ENCODE results near the gene HSPB3. TPM values are rescaled to one million over a fixed set of nuclear protein-coding genes. Genes with fewer than 3 reads are reported as not detected.
A peak's percentile ranks its signal among the peaks of the same experiment; 100 is the strongest.
"Not testable (repeated sequence)": the region's sequence is repeated elsewhere in the genome, so short reads cannot be mapped to it uniquely, and the experiment has no call there.

HSPB3 gene
- total RNA-seq, 1 donor from 2014 or later, result 151 TPM

- H3K27me3 ChIP-seq (ENCODE audit: control insufficient read depth in 3 of 3, insufficient read depth in 3 of 3, low read length in 3 of 3), result no peaks in the 10 kb centered on the region
- H3K36me3 ChIP-seq (ENCODE audit: control insufficient read depth in 3 of 3, insufficient read depth in 3 of 3, low read length in 3 of 3), result no peaks in the 10 kb centered on the region
- H3K27ac ChIP-seq (ENCODE audit: low read depth, low read length), result no peak overlapping the region
- H3K4me1 ChIP-seq (ENCODE audit: control insufficient read depth in 3 of 3, insufficient read depth in 3 of 3, low read length in 3 of 3), result no peaks in the 10 kb centered on the region
- no peak overlapping the region for H3K9ac ChIP-seq (ENCODE audit: low read depth in 1 of 3, low read length in 3 of 3)
- H3K9me3 ChIP-seq (ENCODE audit: control insufficient read depth in 3 of 3, low read length in 3 of 3), result no peaks in the 10 kb centered on the region
- H3K4me3 ChIP-seq (ENCODE audit: low read length in 3 of 3), result no peak overlapping the region
These were observed 21.2 kb downstream of the HSPB3 start for GRCh38 chr5:54476682-54477081.

GRCh38 chr5:54477941-54478478 lies 22.5 kb downstream of the HSPB3 start:
- H3K36me3 ChIP-seq (ENCODE audit: control insufficient read depth in 3 of 3, insufficient read depth in 3 of 3, low read length in 3 of 3), result no peaks in the 10 kb centered on the region
- H3K4me3 ChIP-seq (ENCODE audit: low read length in 3 of 3), result no peak overlapping the region
- no peaks in the 10 kb centered on the region for H3K27me3 ChIP-seq (ENCODE audit: control insufficient read depth in 3 of 3, insufficient read depth in 3 of 3, low read length in 3 of 3)
- H3K4me1 ChIP-seq (ENCODE audit: control insufficient read depth in 3 of 3, insufficient read depth in 3 of 3, low read length in 3 of 3), result no peaks in the 10 kb centered on the region
- no peak overlapping the region for H3K9ac ChIP-seq (ENCODE audit: low read depth in 1 of 3, low read length in 3 of 3)
- H3K9me3 ChIP-seq (ENCODE audit: control insufficient read depth in 3 of 3, low read length in 3 of 3), result no peaks in the 10 kb centered on the region
- H3K27ac ChIP-seq (ENCODE audit: low read depth, low read length), result no peak overlapping the region

- no peaks in the 10 kb centered on the region for H3K36me3 ChIP-seq (ENCODE audit: control insufficient read depth in 3 of 3, insufficient read depth in 3 of 3, low read length in 3 of 3)
- H3K27me3 ChIP-seq (ENCODE audit: control insufficient read depth in 3 of 3, insufficient read depth in 3 of 3, low read length in 3 of 3), result no peaks in the 10 kb centered on the region
- no peak overlapping the region for H3K4me3 ChIP-seq (ENCODE audit: low read length in 3 of 3)
- H3K27ac ChIP-seq (ENCODE audit: low read depth, low read length), result no peak overlapping the region
- no peaks in the 10 kb centered on the region for H3K9me3 ChIP-seq (ENCODE audit: control insufficient read depth in 3 of 3, low read length in 3 of 3)
- no peaks in the 10 kb centered on the region for H3K4me1 ChIP-seq (ENCODE audit: control insufficient read depth in 3 of 3, insufficient read depth in 3 of 3, low read length in 3 of 3)
- H3K9ac ChIP-seq (ENCODE audit: low read depth in 1 of 3, low read length in 3 of 3), result no peak overlapping the region
These were observed 24.8 kb downstream of the HSPB3 start for GRCh38 chr5:54480296-54480695.

- H3K36me3 ChIP-seq (ENCODE audit: control insufficient read depth in 3 of 3, insufficient read depth in 3 of 3, low read length in 3 of 3), result no peaks in the 10 kb centered on the region
- H3K9me3 ChIP-seq (ENCODE audit: control insufficient read depth in 3 of 3, low read length in 3 of 3), result no peaks in the 10 kb centered on the region
- H3K9ac ChIP-seq (ENCODE audit: low read depth in 1 of 3, low read length in 3 of 3), result no peak overlapping the region
- no peaks in the 10 kb centered on the region for H3K4me1 ChIP-seq (ENCODE audit: control insufficient read depth in 3 of 3, insufficient read depth in 3 of 3, low read length in 3 of 3)
- no peak overlapping the region for H3K4me3 ChIP-seq (ENCODE audit: low read length in 3 of 3)
- H3K27me3 ChIP-seq (ENCODE audit: control insufficient read depth in 3 of 3, insufficient read depth in 3 of 3, low read length in 3 of 3), result no peaks in the 10 kb centered on the region
- peak overlapping the region; percentile 13 for H3K27ac ChIP-seq (ENCODE audit: low read depth, low read length)
These were observed 28.9 kb downstream of the HSPB3 start for GRCh38 chr5:54484219-54484894.

- H3K27me3 ChIP-seq (ENCODE audit: control insufficient read depth in 3 of 3, insufficient read depth in 3 of 3, low read length in 3 of 3); H3K4me3 ChIP-seq (ENCODE audit: low read length in 3 of 3); H3K9ac ChIP-seq (ENCODE audit: low read depth in 1 of 3, low read length in 3 of 3); H3K36me3 ChIP-seq (ENCODE audit: control insufficient read depth in 3 of 3, insufficient read depth in 3 of 3, low read length in 3 of 3); H3K9me3 ChIP-seq (ENCODE audit: control insufficient read depth in 3 of 3, low read length in 3 of 3); H3K27ac ChIP-seq (ENCODE audit: low read depth, low read length); H3K4me1 ChIP-seq (ENCODE audit: control insufficient read depth in 3 of 3, insufficient read depth in 3 of 3, low read length in 3 of 3): not testable (repeated sequence)
These were observed 30.2 kb downstream of the HSPB3 start for GRCh38 chr5:54485659-54486058.

- H3K9ac ChIP-seq (ENCODE audit: low read depth in 1 of 3, low read length in 3 of 3); H3K4me1 ChIP-seq (ENCODE audit: control insufficient read depth in 3 of 3, insufficient read depth in 3 of 3, low read length in 3 of 3); H3K27ac ChIP-seq (ENCODE audit: low read depth, low read length); H3K36me3 ChIP-seq (ENCODE audit: control insufficient read depth in 3 of 3, insufficient read depth in 3 of 3, low read length in 3 of 3); H3K9me3 ChIP-seq (ENCODE audit: control insufficient read depth in 3 of 3, low read length in 3 of 3); H3K27me3 ChIP-seq (ENCODE audit: control insufficient read depth in 3 of 3, insufficient read depth in 3 of 3, low read length in 3 of 3); H3K4me3 ChIP-seq (ENCODE audit: low read length in 3 of 3): not testable (repeated sequence)
These were observed 34.1 kb downstream of the HSPB3 start for GRCh38 chr5:54489648-54489979.

GRCh38 chr5:54491326-54491725 lies 35.8 kb downstream of the HSPB3 start:
- H3K27me3 ChIP-seq (ENCODE audit: control insufficient read depth in 3 of 3, insufficient read depth in 3 of 3, low read length in 3 of 3), result no peaks in the 10 kb centered on the region
- no peak overlapping the region for H3K27ac ChIP-seq (ENCODE audit: low read depth, low read length)
- no peaks in the 10 kb centered on the region for H3K9me3 ChIP-seq (ENCODE audit: control insufficient read depth in 3 of 3, low read length in 3 of 3)
- H3K9ac ChIP-seq (ENCODE audit: low read depth in 1 of 3, low read length in 3 of 3), result no peak overlapping the region
- H3K36me3 ChIP-seq (ENCODE audit: control insufficient read depth in 3 of 3, insufficient read depth in 3 of 3, low read length in 3 of 3), result no peaks in the 10 kb centered on the region
- no peak overlapping the region for H3K4me3 ChIP-seq (ENCODE audit: low read length in 3 of 3)
- no peaks in the 10 kb centered on the region for H3K4me1 ChIP-seq (ENCODE audit: control insufficient read depth in 3 of 3, insufficient read depth in 3 of 3, low read length in 3 of 3)

GRCh38 chr5:54492178-54492577 lies 36.7 kb downstream of the HSPB3 start:
- H3K27me3 ChIP-seq (ENCODE audit: control insufficient read depth in 3 of 3, insufficient read depth in 3 of 3, low read length in 3 of 3), result no peaks in the 10 kb centered on the region
- no peak overlapping the region for H3K4me3 ChIP-seq (ENCODE audit: low read length in 3 of 3)
- no peaks in the 10 kb centered on the region for H3K36me3 ChIP-seq (ENCODE audit: control insufficient read depth in 3 of 3, insufficient read depth in 3 of 3, low read length in 3 of 3)
- no peaks in the 10 kb centered on the region for H3K4me1 ChIP-seq (ENCODE audit: control insufficient read depth in 3 of 3, insufficient read depth in 3 of 3, low read length in 3 of 3)
- H3K27ac ChIP-seq (ENCODE audit: low read depth, low read length), result no peak overlapping the region
- no peak overlapping the region for H3K9ac ChIP-seq (ENCODE audit: low read depth in 1 of 3, low read length in 3 of 3)
- H3K9me3 ChIP-seq (ENCODE audit: control insufficient read depth in 3 of 3, low read length in 3 of 3), result no peaks in the 10 kb centered on the region

- no peak overlapping the region for H3K4me3 ChIP-seq (ENCODE audit: low read length in 3 of 3)
- no peak overlapping the region for H3K9ac ChIP-seq (ENCODE audit: low read depth in 1 of 3, low read length in 3 of 3)
- H3K27me3 ChIP-seq (ENCODE audit: control insufficient read depth in 3 of 3, insufficient read depth in 3 of 3, low read length in 3 of 3), result no peaks in the 10 kb centered on the region
- no peaks in the 10 kb centered on the region for H3K36me3 ChIP-seq (ENCODE audit: control insufficient read depth in 3 of 3, insufficient read depth in 3 of 3, low read length in 3 of 3)
- no peak overlapping the region for H3K27ac ChIP-seq (ENCODE audit: low read depth, low read length)
- no peaks in the 10 kb centered on the region for H3K4me1 ChIP-seq (ENCODE audit: control insufficient read depth in 3 of 3, insufficient read depth in 3 of 3, low read length in 3 of 3)
- H3K9me3 ChIP-seq (ENCODE audit: control insufficient read depth in 3 of 3, low read length in 3 of 3), result no peaks in the 10 kb centered on the region
These were observed 39.5 kb downstream of the HSPB3 start for GRCh38 chr5:54495027-54495426.

Measured in skeletal muscle tissue (tissue), 4 donors.